Measurements from ENCODE around the gene GMDS. TPM values are rescaled to one million over a fixed set of nuclear protein-coding genes. Genes with fewer than 3 reads are reported as not detected.

The GMDS gene
- total and polyA plus RNA-seq, 2 of the 8 experiments (the other 6 are each of a cell fraction or from before 2014, with no cell fraction given) = 16.8 to 50.0 TPM

GRCh38 chr6:1657116-1657770 is 588.2 kb downstream of the GMDS start:
- H2BK15ac ChIP-seq (ENCODE audit: low read length) = no peak overlapping the region
- 87% methylated on average over 13 of the region's 13 CpGs; no CpG with 5 or more reads in 1 of the 2 experiments for WGBS, 2 experiments (ENCODE audit: extremely low coverage in 1 of 2, insufficient coverage in 1 of 2, insufficient read length in 1 of 2, insufficient replicate concordance in 2 of 2, low coverage in 1 of 2, low lambda C conversion rate in 2 of 2, missing lambda C conversion rate in 1 of 2)
- H3K23me2 ChIP-seq (ENCODE audit: low read depth, low read length) = no peaks in the 10 kb centered on the region
- POLR2A ChIA-PET (ENCODE audit: partially characterized antibody) = no interaction called here
- no peak overlapping the region for H2AFZ ChIP-seq (ENCODE audit: low read length)
- no peak overlapping the region for H2BK20ac ChIP-seq (ENCODE audit: low read length)
- no peak overlapping the region for H3K18ac ChIP-seq (ENCODE audit: extremely low read depth, low read length)
- H4K20me1 ChIP-seq (replicated peaks in 1 of 2; ENCODE audit: control insufficient read depth in 1 of 2, insufficient read depth in 2 of 2, low read length in 2 of 2) = no peaks in the 10 kb centered on the region
- H3K4me2 ChIP-seq (ENCODE audit: insufficient read depth in 1 of 2, low read depth in 2 of 2, low read length in 2 of 2) = no peak overlapping the region
- no peaks in the 10 kb centered on the region for H3K27me3 ChIP-seq (replicated peaks in 1 of 4; ENCODE audit: control insufficient read depth in 3 of 4, extremely low read depth in 1 of 4, insufficient read depth in 3 of 4, low read length in 3 of 4)
- no peak overlapping the region for H2BK12ac ChIP-seq (ENCODE audit: low read depth, low read length)
- TF ChIP-seq TAF1 (IDR thresholded peaks at IDR 0.05; ENCODE audit: low read depth, low read length) = no peak
- no peak for TF ChIP-seq CHD1 (IDR thresholded peaks at IDR 0.05; ENCODE audit: low read depth, low read length)
- no peak for TF ChIP-seq SP1 (IDR thresholded peaks at IDR 0.05; ENCODE audit: low read depth, low read length)
- TF ChIP-seq BCL11A (IDR thresholded peaks at IDR 0.05; ENCODE audit: low read depth in 2 of 2, low read length in 2 of 2) = no peak
- TF ChIP-seq SRF (IDR thresholded peaks at IDR 0.05; ENCODE audit: low read depth, low read length) = no peak
- TF ChIP-seq HDAC6 (IDR thresholded peaks at IDR 0.05; ENCODE audit: low read depth, low read length) = no peak
- no peak for TF ChIP-seq RXRA (IDR thresholded peaks at IDR 0.05; ENCODE audit: insufficient read depth, low read depth, low read length)
- no peak for TF ChIP-seq RBBP5 (IDR thresholded peaks at IDR 0.05; ENCODE audit: borderline replicate concordance, low read depth, low read length)
- no peak for TF ChIP-seq RFX5 (IDR thresholded peaks at IDR 0.05; ENCODE audit: borderline replicate concordance, low read depth, low read length)
- CTCF ChIA-PET (ENCODE audit: partially characterized antibody) = interaction anchor here (0.7 kb wide), 1 partner anchor 635 kb away, joined by 3 read pairs; no protein-coding TSS in a partner anchor
- no peak for DNase-seq (ENCODE audit: low read depth in 1 of 2, low spot score in 2 of 2)
- no peak overlapping the region for H2BK120ac ChIP-seq (replicated peaks; ENCODE audit: low read depth, low read length)
- H2AK5ac ChIP-seq (ENCODE audit: low read depth, low read length) = no peak overlapping the region; the same call in 1 of the 2 replicates
- no peaks in the 10 kb centered on the region; a peak in 1 of 7 replicates for H3K4me1 ChIP-seq (replicated peaks in 1 of 4; ENCODE audit: control insufficient read depth in 3 of 4, insufficient read depth in 4 of 4, low read length in 3 of 4)
- no peak overlapping the region for H3K56ac ChIP-seq (replicated peaks; ENCODE audit: insufficient read length, low read depth, low read length)
- H3K9ac ChIP-seq (replicated peaks in 1 of 4; ENCODE audit: extremely low read depth in 1 of 4, low read depth in 3 of 4, low read length in 3 of 4) = no peak overlapping the region
- no peaks in the 10 kb centered on the region for H3K36me3 ChIP-seq (ENCODE audit: control insufficient read depth in 2 of 4, insufficient read depth in 4 of 4, low read length in 3 of 4)
- no peak overlapping the region for H4K8ac ChIP-seq (ENCODE audit: extremely low read depth, insufficient read depth, low read length)
- H3K23ac ChIP-seq (ENCODE audit: insufficient read length) = no peak overlapping the region
- no peak overlapping the region for H2BK5ac ChIP-seq (ENCODE audit: low read depth, low read length)
- no peaks in the 10 kb centered on the region for H3K79me1 ChIP-seq (ENCODE audit: low read depth, low read length)
- no peak overlapping the region for H3K27ac ChIP-seq (ENCODE audit: low read depth, low read length)
- H4K5ac ChIP-seq (ENCODE audit: insufficient read length, low read depth, low read length) = no peak overlapping the region
- no peak overlapping the region for H3K4me3 ChIP-seq (ENCODE audit: extremely low read depth in 1 of 4, insufficient read depth in 2 of 4, low read depth in 3 of 4, low read length in 4 of 4)
- H3K14ac ChIP-seq (ENCODE audit: insufficient read length) = no peak overlapping the region
- H3K9me3 ChIP-seq (ENCODE audit: insufficient read depth in 2 of 2, low read depth in 1 of 2, low read length in 1 of 2) = no peaks in the 10 kb centered on the region
- no peak overlapping the region for H3K4ac ChIP-seq (replicated peaks; ENCODE audit: insufficient read length, low read depth, low read length)
- no peak for FAIRE-seq
- no peaks in the 10 kb centered on the region for H3K79me2 ChIP-seq (ENCODE audit: control insufficient read depth in 1 of 2, insufficient read depth in 2 of 2, low read length in 2 of 2)
- H4K91ac ChIP-seq (replicated peaks; ENCODE audit: insufficient read length, low read length) = no peak overlapping the region
